TTC549 (cell line): ENCODE measurements around the gene KRTAP4-11.
"Not testable (repeated sequence)": the region's sequence is repeated elsewhere in the genome, so short reads cannot be mapped to it uniquely, and the experiment has no call there.

ENCODE experiments used
- FAIRE-seq: peaks from 2 replicates; lab custom pipeline; 2012; peaks lifted over from hg19 to GRCh38; lab: Jason Lieb, UNC

The KRTAP4-11 gene

DNA sequence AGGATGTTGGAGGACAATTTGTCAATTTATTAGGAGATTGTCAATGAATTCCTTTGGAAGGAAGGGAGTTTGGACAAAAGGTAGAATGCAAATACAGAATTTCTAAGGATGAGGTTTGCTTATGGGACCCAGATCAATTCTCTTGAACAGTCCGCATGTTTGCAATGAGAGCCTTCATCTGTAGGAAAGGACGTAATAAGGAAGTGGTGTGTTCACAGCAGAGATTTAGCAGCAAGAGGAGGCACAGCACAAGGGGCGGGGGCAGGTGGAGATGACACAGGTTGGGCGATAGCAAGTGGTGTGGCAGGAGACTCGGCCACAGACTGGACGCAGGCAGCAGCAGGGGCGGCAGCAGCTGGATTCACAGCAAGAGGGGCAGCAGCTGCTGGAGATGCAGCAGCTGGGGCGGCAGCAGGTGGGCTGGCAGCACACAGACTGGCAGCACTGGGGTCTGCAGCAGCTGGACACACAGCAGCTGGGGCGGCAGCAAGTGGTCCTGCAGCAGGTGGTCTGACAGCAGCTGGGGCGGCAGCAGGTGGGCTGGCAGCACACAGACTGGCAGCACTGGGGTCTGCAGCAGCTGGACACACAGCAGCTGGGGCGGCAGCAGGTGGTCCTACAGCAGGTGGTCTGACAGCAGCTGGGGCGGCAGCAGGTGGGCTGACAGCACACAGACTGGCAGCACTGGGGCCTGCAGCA lies 5.3 kb upstream of the KRTAP4-11 start:
- not testable (repeated sequence) for FAIRE-seq

GRCh38 chr17:41121742-41122141 lies 3.6 kb upstream of the KRTAP4-11 start:
- no peak for FAIRE-seq

GRCh38 chr17:41119696-41120690 lies 1.8 kb upstream of the KRTAP4-11 start:
- FAIRE-seq, result not testable (repeated sequence)

DNA sequence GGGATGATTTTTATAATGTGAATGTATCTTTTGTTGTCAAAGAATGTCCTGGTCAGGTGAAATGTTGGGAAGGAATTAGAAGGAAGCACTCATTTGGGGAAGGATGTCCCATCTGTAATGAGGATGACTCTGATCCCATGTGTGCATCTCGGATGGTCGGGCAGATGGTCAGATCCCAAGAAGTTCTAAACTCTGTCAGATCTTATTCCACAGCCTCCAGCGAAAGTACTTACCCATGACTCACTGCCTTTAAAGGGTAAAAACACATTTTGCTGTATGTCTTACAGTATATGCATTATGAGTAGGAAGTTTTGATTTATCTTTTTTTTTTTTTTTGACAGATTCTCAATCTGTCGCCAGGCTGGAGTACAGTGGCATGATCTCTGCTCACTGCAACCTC lies 548 bp upstream of the KRTAP4-11 start:
- FAIRE-seq, result no peak

DNA sequence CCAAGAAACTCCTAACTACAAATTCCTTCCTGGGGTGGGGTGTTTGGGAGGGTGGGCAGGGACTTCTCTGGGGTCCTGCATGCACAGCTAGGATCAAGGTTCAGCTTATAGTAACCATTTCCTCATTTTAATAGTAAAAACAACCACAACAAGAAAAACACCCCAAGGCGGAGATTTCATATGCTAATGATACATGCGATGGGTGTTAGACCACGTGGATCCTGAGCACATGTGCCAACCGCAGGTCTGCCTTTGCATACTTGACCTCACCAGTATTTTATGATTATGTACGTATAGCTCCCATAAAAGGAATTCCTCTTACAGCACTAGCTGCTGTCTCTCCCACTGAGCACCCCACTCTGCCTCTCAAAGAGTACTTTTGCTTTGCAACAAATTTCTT lies 1.9 kb downstream of the KRTAP4-11 start:
- no peak for FAIRE-seq

- no peak for FAIRE-seq
Measured at GRCh38 chr17:41111151-41111885, 6.9 kb downstream of the KRTAP4-11 start.

DNA sequence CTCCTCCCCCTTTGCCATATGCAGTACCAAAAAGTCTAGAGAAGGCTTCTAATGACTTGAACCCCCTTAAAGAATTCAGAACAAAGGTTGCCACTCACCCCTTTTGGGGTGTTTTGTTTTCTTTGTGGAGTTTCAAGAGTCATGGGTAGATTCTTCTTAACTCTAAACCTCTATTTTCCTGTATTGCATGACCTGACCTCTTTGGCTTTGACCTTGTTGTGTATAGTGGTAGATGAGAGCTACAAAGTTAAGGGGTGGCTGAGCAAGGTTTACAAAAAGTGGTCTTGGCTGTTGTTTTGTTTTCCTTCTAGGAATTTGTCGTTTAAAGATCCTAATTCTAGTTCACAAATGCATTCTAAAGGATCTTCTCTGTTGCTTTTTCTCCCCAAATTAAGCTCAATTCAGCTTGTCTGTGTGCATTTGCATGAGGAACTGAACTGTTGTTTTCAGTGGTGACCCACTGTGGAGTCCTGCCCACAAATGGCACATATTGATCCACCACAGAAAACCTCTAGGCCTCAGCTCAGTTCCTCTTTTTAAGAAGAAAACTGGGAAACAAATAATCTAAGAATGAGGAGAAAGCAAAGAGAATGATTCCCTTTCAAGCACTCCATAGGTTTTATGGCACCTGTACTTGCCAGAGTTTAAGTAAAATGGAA lies 9.3 kb downstream of the KRTAP4-11 start:
- not testable (repeated sequence) for FAIRE-seq

DNA sequence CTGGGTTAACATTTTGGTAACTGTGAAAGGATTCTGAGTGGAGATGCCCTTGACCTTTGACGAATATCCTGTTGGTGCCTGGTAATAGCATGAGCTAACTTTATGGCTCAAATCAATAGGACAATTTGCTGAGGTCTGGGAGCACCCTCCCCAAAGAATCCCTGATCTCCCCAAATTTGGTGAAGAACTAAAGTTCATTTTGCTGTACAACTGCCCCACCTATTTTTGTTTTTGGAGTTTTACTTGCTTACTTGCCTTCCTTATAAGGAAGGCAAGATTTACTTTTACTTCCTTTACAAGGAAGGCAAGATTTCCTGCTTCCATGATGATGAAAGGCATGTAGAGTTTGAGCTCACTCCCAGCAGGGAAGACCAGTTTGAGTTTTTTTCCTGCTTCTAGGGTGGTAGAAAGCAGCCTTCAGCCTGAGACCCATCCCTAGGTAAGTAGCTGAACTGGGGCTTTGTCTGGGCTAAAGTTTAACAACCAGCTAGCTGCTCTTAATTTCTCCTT lies 10.2 kb downstream of the KRTAP4-11 start:
- FAIRE-seq, result no peak

GRCh38 chr17:41105347-41105746 lies 12.8 kb downstream of the KRTAP4-11 start, which contains the start of gene KRTAP4-9:
Gene KRTAP4-9 (plus strand): TSS chr17:41105389. CDS start chr17:41105389, 0 bp downstream.
- not testable (repeated sequence) for FAIRE-seq

DNA sequence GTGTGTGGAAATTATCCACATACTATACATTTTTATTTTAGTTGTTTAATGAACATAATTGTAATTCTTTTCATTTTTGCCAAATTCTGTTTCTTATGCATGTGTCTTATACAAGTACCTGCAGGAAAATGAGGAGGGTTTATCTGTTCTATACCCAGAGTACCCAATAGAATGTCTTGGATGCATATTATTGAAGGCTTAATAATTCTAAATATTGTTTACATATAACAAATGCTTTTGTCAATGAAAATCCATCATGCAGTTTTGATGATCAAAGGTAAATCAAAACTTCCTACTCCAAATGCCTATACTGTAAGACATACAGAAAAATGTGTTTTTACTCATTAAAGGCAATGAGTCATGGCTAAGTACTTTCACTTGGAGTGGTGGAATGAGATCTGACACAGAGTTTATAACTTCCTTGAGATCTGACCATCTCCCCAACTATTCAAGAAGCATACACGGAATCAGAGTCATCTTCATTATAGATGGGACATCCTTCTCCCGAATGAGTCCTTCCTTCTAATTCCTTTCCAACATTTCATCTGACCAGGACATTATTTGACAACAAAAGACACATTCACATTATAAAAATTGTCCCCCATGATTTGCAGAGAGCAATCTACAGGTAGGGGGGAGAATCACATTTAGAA lies 13.7 kb downstream of the KRTAP4-11 start:
- not testable (repeated sequence) for FAIRE-seq

DNA sequence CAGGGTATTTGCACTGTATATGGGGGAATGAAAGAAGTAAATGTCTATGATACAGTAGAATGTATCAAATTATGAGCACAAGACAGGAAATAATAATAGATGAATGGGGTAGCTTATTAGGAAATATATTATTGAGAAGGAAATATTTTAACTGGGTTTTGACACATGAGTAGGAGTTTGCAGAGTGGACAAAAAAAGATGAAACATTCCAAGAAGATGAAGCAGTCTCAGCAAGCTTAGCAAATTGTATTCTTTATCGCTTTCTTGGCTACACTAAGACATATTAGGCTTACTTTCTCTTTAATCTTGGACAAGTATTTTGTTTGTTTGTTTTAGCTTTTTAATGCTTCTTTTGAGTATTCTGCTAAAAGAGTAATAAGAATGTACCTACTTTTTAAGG lies 14.3 kb downstream of the KRTAP4-11 start:
- no peak for FAIRE-seq

- FAIRE-seq, result no peak
Measured at GRCh38 chr17:41101586-41102259, 16.4 kb downstream of the KRTAP4-11 start, which contains the start of gene KRTAP4-16. Gene KRTAP4-16 (minus strand): TSS chr17:41102209. CDS start chr17:41102209, 0 bp downstream.

DNA sequence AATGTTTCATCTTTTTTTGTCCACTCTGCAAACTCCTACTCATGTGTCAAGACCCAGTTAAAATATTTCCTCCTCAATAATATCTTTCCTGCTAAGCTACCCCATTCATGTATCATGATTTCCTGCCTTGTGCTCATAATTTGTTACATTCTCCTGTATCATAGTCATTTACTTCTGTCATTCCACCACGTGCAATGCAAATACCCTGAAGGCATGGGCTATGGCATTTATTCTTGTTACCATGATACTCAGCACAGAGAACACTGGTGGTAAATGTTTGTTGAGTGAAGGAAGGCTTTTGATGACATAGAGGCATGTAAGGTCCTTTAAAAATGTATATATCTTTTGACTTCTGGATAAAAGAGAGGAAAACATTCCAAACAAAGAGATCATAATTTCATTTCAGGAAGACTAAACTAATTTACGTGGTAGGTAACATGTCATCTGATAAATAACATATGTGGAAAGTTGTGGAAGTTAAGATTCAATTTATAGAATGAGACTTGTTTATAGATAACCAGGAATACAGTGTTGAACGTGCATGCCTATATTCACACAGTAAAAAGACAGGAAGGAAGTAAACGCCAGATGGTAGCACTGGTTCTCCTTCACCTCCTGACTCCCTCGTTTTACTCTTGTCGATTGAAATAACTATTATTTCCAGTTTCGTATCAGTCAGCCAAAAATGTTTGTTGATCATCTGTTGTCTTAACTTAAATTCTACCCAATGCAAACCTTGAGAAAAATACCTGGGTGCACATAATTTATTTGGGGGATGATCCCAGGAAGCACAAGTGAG lies 18.3 kb downstream of the KRTAP4-11 start:
- not testable (repeated sequence) for FAIRE-seq

GRCh38 chr17:41098481-41098880 lies 19.7 kb downstream of the KRTAP4-11 start:
- FAIRE-seq, result no peak

DNA sequence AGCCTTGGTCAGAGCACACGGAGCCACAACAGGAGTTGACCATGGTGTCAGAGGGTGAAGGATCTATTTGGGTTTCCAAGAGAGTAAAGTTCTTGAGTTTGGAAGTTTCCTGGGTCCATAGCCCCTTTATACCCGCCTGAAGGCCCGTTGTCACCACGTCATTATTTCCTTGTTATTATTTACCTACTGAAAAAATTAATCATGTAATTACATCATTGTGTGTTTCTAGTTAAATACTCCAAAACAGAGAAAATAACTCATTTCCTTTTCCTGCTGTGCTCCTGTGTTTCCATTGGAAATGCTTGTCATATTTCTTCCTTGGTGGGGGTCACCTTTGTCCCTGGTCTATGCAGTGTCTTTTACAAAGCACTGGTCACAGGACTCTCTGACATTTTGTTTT lies 20.1 kb downstream of the KRTAP4-11 start, which contains the start of gene KRTAP4-8:
Gene KRTAP4-8 (minus strand): TSS at position 101 of the 400 bp plus-strand sequence. CDS start 58 bp downstream, at position 43.
- FAIRE-seq, result no peak

DNA sequence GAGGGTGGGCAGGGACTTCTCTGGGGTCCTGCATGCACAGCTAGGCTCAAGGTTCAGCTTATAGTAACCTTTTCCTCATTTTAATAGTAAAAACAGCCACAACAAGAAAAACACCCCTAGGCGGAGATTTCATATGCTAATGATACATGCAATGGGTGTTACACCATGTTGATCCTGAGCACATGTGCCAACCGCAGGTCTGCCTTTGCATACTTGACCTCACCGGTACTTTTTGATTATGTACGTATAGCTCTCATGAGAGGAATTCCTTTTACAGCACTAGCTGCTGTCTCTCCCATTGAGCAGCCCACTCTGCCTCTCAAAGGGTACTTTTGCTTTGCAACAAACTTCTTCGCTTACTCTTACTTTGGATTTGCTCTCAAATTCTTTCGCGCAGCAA lies 22.1 kb downstream of the KRTAP4-11 start:
- FAIRE-seq, result no peak

DNA sequence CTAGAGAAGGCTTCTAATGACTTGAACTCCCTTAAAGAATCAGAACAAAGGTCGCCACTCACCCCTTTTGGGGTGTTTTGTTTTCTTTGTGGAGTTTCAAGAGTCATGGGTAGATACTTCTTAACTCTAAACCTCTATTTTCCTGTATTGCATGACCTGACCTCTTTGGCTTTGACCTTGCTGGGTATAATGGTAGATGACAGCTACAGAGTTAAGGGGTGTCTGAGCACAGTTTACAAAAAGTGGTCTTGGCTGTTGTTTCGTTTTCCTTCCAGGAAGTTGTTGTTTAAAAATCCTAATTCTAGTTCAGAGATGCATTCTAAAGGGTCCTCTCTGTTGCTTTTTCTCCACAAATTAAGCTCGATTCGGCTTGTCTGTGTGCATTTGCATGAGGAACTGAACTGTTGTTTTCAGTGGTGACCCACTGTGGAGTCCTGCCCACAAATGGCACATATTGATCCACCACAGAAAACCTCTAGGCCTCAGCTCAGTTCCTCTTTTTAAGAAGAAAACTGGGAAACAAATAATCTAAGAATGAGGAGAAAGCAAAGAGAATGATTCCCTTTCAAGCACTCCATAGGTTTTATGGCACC lies 29.3 kb downstream of the KRTAP4-11 start:
- FAIRE-seq, result not testable (repeated sequence)

DNA sequence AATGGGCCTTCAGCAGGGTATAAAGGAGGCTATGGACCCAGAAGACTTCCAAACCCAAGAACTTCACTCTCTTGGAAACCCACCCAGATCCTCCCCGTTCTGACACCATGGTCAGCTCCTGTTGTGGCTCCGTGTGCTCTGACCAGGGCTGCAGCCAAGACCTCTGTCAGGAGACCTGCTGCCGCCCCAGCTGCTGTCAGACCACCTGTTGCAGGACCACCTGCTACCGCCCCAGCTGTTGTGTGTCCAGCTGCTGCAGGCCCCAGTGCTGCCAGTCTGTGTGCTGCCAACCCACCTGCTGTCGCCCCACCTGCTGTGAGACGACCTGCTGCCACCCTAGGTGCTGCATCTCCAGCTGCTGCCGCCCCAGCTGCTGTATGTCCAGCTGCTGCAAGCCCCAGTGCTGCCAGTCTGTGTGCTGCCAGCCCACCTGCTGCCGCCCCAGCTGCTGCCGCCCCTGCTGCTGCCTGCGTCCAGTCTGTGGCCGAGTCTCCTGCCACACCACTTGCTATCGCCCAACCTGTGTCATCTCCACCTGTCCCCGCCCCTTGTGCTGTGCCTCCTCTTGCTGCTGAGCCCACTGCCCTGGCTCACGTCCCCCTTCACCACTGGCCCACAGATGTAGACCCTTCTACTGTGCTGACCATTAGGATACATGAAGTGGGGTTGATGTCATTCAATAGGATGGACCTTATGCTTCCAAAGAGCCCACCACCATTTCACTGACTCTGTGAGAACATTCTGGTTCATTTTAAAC lies 33.9 kb downstream of the KRTAP4-11 start, which contains the start of gene KRTAP4-7:
Gene KRTAP4-7 (plus strand): TSS at position 51 of the 757 bp plus-strand sequence. CDS start 57 bp downstream, at position 108.
- not testable (repeated sequence) for FAIRE-seq
